Smooth muscle cell of the coronary artery (primary cell): ENCODE data around the gene TP53AIP1. TPM values are rescaled to one million over a fixed set of nuclear protein-coding genes. Genes with fewer than 3 reads are reported as not detected.

Source experiments
- total RNA-seq: library from RNA; depleted of rRNA; stranded (reverse); fragments of >200 nt; gene quantifications from 2 replicates; pipeline ENCODE4 v1.2.3, GENCODE V29; 2014; ENCODE audit warnings: low replicate concordance

TP53AIP1 gene, protein sequence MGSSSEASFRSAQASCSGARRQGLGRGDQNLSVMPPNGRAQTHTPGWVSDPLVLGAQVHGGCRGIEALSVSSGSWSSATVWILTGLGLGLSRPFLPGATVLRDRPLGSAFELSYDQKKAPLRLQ
- total RNA-seq: 0.08 TPM in 1 of 2 replicates, not detected in the other

DNA sequence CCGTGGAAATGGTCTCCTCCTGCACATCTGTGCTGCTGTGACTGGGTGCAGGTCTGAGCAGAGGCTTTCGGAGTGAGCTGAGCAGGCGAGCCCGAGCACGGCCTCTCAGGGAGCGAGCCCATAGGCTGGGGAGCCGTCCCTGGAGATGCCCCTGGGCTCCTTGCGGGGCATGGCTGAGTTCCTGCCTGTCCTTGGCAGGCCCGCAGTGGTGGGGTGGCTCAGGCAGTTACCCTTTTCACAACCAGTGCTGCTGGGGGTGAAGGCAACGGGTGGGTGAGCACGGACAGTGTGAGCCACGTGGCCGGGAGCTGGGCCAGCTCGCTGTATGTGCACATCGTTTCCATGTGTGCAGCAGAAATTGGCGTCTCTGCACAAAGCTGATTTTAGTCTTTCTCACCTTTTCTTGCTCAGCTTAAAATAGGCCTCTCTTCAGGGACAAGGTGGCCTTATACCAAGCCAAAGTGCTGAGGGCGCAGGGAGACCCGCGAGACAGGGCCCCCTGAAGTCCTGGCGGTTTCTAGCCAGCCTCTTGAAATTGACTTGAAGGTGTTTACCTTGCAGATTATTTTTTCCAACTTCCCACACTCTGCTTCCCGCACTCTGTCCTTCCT is at the start of gene TP53AIP1:
Gene TP53AIP1 (minus strand): TSS at position 55 of the 611 bp plus-strand sequence. CDS start 5,053 bp downstream, outside the sequence.

DNA sequence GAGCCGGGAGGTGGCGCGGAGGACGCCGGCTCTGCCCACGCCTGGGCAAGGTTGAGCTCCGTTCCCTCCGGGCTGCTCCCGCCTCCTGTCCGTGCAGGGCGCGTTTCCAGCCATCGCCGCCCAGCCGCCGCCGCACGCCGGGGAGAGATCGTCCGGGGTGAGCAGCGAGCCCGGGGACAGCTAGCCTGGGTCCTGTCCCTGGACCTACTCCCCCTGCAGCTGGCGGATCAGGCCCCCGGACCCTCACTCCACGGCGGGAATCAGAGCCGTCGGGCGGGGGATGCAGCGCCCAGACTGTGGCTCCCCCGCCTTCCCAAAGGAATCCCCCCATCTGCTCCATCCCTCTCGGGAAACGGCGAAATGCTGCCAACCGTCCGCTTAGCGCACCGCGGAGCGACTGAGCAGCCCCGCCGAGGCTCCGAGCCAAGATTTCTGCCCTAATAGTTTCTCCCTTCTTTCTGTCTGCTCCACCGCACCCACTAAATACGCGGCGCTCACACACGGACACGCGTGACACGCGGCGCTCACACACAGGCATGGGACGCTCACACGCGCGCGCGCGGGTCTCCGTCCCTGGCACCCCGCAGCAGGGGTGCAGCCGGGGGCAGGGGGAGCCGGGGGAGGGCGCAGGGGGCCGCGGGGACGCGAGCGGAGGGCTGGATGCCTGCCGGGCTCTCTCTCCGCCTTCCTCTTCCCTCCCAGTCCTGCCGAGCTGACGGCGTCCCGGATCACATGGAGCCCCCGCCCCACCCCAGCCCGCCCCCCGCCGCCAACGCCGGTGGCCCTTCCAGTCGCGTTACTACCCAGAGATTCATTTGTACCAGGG is 51.9 kb downstream of the TP53AIP1 start, which contains the start of gene KCNJ5:
Gene KCNJ5 (plus strand): TSS at position 814 of the 826 bp plus-strand sequence. CDS start 19,918 bp downstream, outside the sequence.

Other genes with a start within 250 kb of the TP53AIP1 start
- 19.0 and 49.2 TPM in 2 replicates for gene FLI1, start 248.8 kb downstream of the TP53AIP1 start, total RNA-seq
- not detected in 2 replicates for gene KCNJ1, start 75.6 kb downstream of the TP53AIP1 start, total RNA-seq
- under 0.01 and 0.12 TPM in 2 replicates for gene KCNJ5, start 51.5 kb downstream of the TP53AIP1 start, total RNA-seq
- 12.2 and 15.6 TPM in 2 replicates for gene ARHGAP32, start 249.5 kb upstream of the TP53AIP1 start, total RNA-seq